ENCODE results near the gene CTNNBIP1. TPM values are rescaled to one million over a fixed set of nuclear protein-coding genes. Genes with fewer than 3 reads are reported as not detected.

Gene CTNNBIP1
- total and polyA plus RNA-seq, 2 of the 8 experiments (the other 6 are each of a cell fraction or from before 2014, with no cell fraction given), result 40.9 to 46.6 TPM

DNA sequence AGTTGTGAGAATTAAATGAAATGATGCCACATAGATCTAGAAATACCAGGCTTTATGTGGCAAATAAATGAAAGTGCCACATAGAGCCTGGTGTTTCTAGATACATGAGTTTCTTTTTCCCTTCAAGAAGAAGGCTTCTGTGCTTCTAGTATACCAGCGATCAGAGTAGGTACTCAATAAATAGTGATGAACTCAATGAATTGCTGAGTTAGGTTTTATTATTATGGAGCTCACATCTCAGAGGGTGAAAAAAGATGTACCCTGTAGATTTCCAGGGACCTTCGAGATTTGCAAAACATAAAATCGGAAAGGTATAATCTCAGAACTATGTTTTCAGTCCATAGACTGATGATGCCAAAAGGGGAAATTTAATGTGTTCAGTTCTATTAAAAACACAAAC, 84.0 kb downstream of the CTNNBIP1 start:
- Histone ChIP-seq H3K23me2 (ENCODE audit: low read depth, low read length) (peaks cover 17% of the 10 kb centered on the region), H3K4ac (replicated peaks; ENCODE audit: insufficient read length, low read depth, low read length) (no peak overlapping the region), H2BK12ac (ENCODE audit: low read depth, low read length) (no peak overlapping the region), H3K79me1 (ENCODE audit: low read depth, low read length) (no peaks in the 10 kb centered on the region), H3K23ac (ENCODE audit: insufficient read length) (no peak overlapping the region), H3K56ac (replicated peaks; ENCODE audit: insufficient read length, low read depth, low read length) (no peak overlapping the region), H4K20me1 (replicated peaks in 1 of 2; ENCODE audit: control insufficient read depth in 1 of 2, insufficient read depth in 2 of 2, low read length in 2 of 2) (peaks cover 0 to 5% of the 10 kb centered on the region in 2 experiments), H3K4me3 (ENCODE audit: extremely low read depth in 1 of 4, insufficient read depth in 2 of 4, low read depth in 3 of 4, low read length in 4 of 4) (no peak overlapping the region), H4K8ac (ENCODE audit: extremely low read depth, insufficient read depth, low read length) (no peak overlapping the region), H4K5ac (ENCODE audit: insufficient read length, low read depth, low read length) (no peak overlapping the region), H3K27me3 (replicated peaks in 1 of 4; ENCODE audit: control insufficient read depth in 3 of 4, extremely low read depth in 1 of 4, insufficient read depth in 3 of 4, low read length in 3 of 4) (peaks cover 0 to 15% (median 14%) of the 10 kb centered on the region in 4 experiments; a peak in 6 of 7 replicates), H3K27ac (ENCODE audit: low read depth, low read length) (no peak overlapping the region), H3K18ac (ENCODE audit: extremely low read depth, low read length) (no peak overlapping the region), H2BK15ac (ENCODE audit: low read length) (no peak overlapping the region), H3K4me2 (ENCODE audit: insufficient read depth in 1 of 2, low read depth in 2 of 2, low read length in 2 of 2) (peak overlapping the region in 1 of 2 experiments; percentile 89; a peak in 1 of 4 replicates), H3K4me1 (replicated peaks in 1 of 4; ENCODE audit: control insufficient read depth in 3 of 4, insufficient read depth in 4 of 4, low read length in 3 of 4) (peaks cover 4 to 18% (median 12%) of the 10 kb centered on the region in 4 experiments), H3K9me3 (ENCODE audit: insufficient read depth in 2 of 2, low read depth in 1 of 2, low read length in 1 of 2) (no peaks in the 10 kb centered on the region), H2AK5ac (ENCODE audit: low read depth, low read length) (no peak overlapping the region), H2BK20ac (ENCODE audit: low read length) (no peak overlapping the region), H2BK120ac (replicated peaks; ENCODE audit: low read depth, low read length) (no peak overlapping the region), H3K14ac (ENCODE audit: insufficient read length) (no peak overlapping the region), H2BK5ac (ENCODE audit: low read depth, low read length) (no peak overlapping the region), H3K36me3 (ENCODE audit: control insufficient read depth in 2 of 4, insufficient read depth in 4 of 4, low read length in 3 of 4) (no peaks in the 10 kb centered on the region), H4K91ac (replicated peaks; ENCODE audit: insufficient read length, low read length) (no peak overlapping the region), H3K9ac (replicated peaks in 1 of 4; ENCODE audit: extremely low read depth in 1 of 4, low read depth in 3 of 4, low read length in 3 of 4) (no peak overlapping the region), H2AFZ (ENCODE audit: low read length) (no peak overlapping the region), H3K79me2 (ENCODE audit: control insufficient read depth in 1 of 2, insufficient read depth in 2 of 2, low read length in 2 of 2) (peaks cover 0 to 22% of the 10 kb centered on the region in 2 experiments)
- WGBS, 2 experiments (ENCODE audit: extremely low coverage in 1 of 2, insufficient coverage in 1 of 2, insufficient read length in 1 of 2, insufficient replicate concordance in 2 of 2, low coverage in 1 of 2, low lambda C conversion rate in 2 of 2, missing lambda C conversion rate in 1 of 2), result 85% methylated on average over 3 of the region's 3 CpGs; no CpG with 5 or more reads in 1 of the 2 experiments
- no peak for FAIRE-seq
- TF ChIP-seq TEAD4 (IDR thresholded peaks at IDR 0.05; ENCODE audit: low read depth, low read length) (no peak), TAF7 (optimal IDR thresholded peaks at IDR 0.05; ENCODE audit: borderline replicate concordance, low read depth, low read length) (no peak), ZNF274 (IDR thresholded peaks at IDR 0.05; ENCODE audit: borderline replicate concordance, extremely low read depth, low read length) (no peak), ASH2L (IDR thresholded peaks at IDR 0.05; ENCODE audit: low read length) (no peak), EGR1 (IDR thresholded peaks at IDR 0.05; ENCODE audit: borderline replicate concordance, low read depth, low read length) (no peak), GABPA (IDR thresholded peaks at IDR 0.05; ENCODE audit: borderline replicate concordance, insufficient read depth, low read length) (no peak), SP4 (IDR thresholded peaks at IDR 0.05; ENCODE audit: low read length) (no peak)
- ChIA-PET POLR2A (ENCODE audit: partially characterized antibody) (interaction anchor here (0.5 to 1.3 kb wide), 3 partner anchors 9 to 30 kb away, joined by 3 to 4 read pairs (median 3); no protein-coding TSS in a partner anchor), CTCF (ENCODE audit: partially characterized antibody) (interaction anchor here (0.5 to 7.5 kb wide), 15 partner anchors 9 to 280 kb away, joined by 3 to 66 read pairs (median 11); no protein-coding TSS in a partner anchor)
- no peak for DNase-seq (ENCODE audit: low read depth in 1 of 2, low spot score in 2 of 2)
